GM10266 (cell line): Measurements from ENCODE around the gene KRT73.

Experiments used
- DNase-seq: peaks from one replicate; pipeline ENCODE4 v3.0.0; 2012; ENCODE audit errors: extremely low spot score
- CTCF ChIP-seq: IDR thresholded peaks from 2 replicates; pipeline ENCODE4 v1.5.1; 2012; ENCODE audit warnings: mild to moderate bottlenecking, low read depth; ENCODE audit not compliant: control insufficient read depth, insufficient read depth; ENCODE audit errors: missing control alignments

The KRT73 gene

GRCh38 chr12:52661668-52662067 is 43.3 kb upstream of the KRT73 start:
- no peak for TF ChIP-seq CTCF
- DNase-seq, result no peak

- DNase-seq, result no peak
- TF ChIP-seq CTCF, result no peak
These were observed 42.7 kb upstream of the KRT73 start for GRCh38 chr12:52660934-52661499.

GRCh38 chr12:52659951-52660350 is 41.6 kb upstream of the KRT73 start:
- TF ChIP-seq CTCF, result no peak

GRCh38 chr12:52659395-52659794 is 41.0 kb upstream of the KRT73 start:
- no peak for TF ChIP-seq CTCF
- no peak for DNase-seq

More at GRCh38 chr12:52659951-52660350, 41.6 kb upstream of the KRT73 start:
- DNase-seq, result no peak

- no peak for DNase-seq
- no peak for TF ChIP-seq CTCF
These were observed 39.8 kb upstream of the KRT73 start for GRCh38 chr12:52658196-52658595.

GRCh38 chr12:52657250-52657902 is 39.0 kb upstream of the KRT73 start:
- no peak for TF ChIP-seq CTCF
- no peak for DNase-seq

GRCh38 chr12:52656616-52657015 is 38.3 kb upstream of the KRT73 start:
- DNase-seq, result no peak
- no peak for TF ChIP-seq CTCF
